ENCODE data around the gene SMIM10. TPM values are rescaled to one million over a fixed set of nuclear protein-coding genes. Genes with fewer than 3 reads are reported as not detected.
A peak's percentile ranks its signal among the peaks of the same experiment; 100 is the strongest.
"Not testable (repeated sequence)": the region's sequence is repeated elsewhere in the genome, so short reads cannot be mapped to it uniquely, and the experiment has no call there.

The SMIM10 gene
- 10.5 TPM for polyA plus RNA-seq (ENCODE audit: insufficient read length)
- long read RNA-seq, donor 1, transcript SMIM10-201 (1 exons, 1,536 nt), result major isoform, 19 of 19 reads
- long read RNA-seq, donor 1, partial matches to known transcripts, result 0 of 19 reads
- long read RNA-seq, donor 1, other reads (novel, unspliced or antisense), result 0 of 19 reads
- long read RNA-seq, donor 2, transcript SMIM10-201 (1 exons, 1,536 nt), result major isoform, 9 of 9 reads
- long read RNA-seq, donor 2, partial matches to known transcripts, result 0 of 9 reads
- long read RNA-seq, donor 2, other reads (novel, unspliced or antisense), result 0 of 9 reads
- long read RNA-seq, donor 3, transcript SMIM10-201 (1 exons, 1,536 nt), result major isoform, 7 of 7 reads
- long read RNA-seq, donor 3, partial matches to known transcripts, result 0 of 7 reads
- long read RNA-seq, donor 3, other reads (novel, unspliced or antisense), result 0 of 7 reads
- long read RNA-seq, donor 4, partial matches to known transcripts, result 0 of 2 reads
- long read RNA-seq, donor 4, other reads (novel, unspliced or antisense), result 0 of 2 reads
- long read RNA-seq, donor 5, transcript SMIM10-201 (1 exons, 1,536 nt), result major isoform, 16 of 16 reads
- long read RNA-seq, donor 5, partial matches to known transcripts, result 0 of 16 reads
- long read RNA-seq, donor 5, other reads (novel, unspliced or antisense), result 0 of 16 reads
- long read RNA-seq, donor 6, transcript SMIM10-201 (1 exons, 1,536 nt), result major isoform, 13 of 13 reads
- long read RNA-seq, donor 6, partial matches to known transcripts, result 0 of 13 reads
- long read RNA-seq, donor 6, other reads (novel, unspliced or antisense), result 0 of 13 reads
- long read RNA-seq, donor 7, transcript SMIM10-201 (1 exons, 1,536 nt), result major isoform, 10 of 10 reads
- long read RNA-seq, donor 7, partial matches to known transcripts, result 0 of 10 reads
- long read RNA-seq, donor 7, other reads (novel, unspliced or antisense), result 0 of 10 reads
- long read RNA-seq, donor 8, transcript SMIM10-201 (1 exons, 1,536 nt), result major isoform, 8 of 8 reads
- long read RNA-seq, donor 8, partial matches to known transcripts, result 0 of 8 reads
- long read RNA-seq, donor 8, other reads (novel, unspliced or antisense), result 0 of 8 reads

- DNase-seq, result peak; percentile 36
Measured at GRCh38 chrX:134990801-134991481, at the start of gene SMIM10. Gene SMIM10, plus strand, starts transcription at chrX:134990991. Its CDS starts 105 bp downstream, at chrX:134991096.

GRCh38 chrX:134946364-134946763 lies 44.4 kb upstream of the SMIM10 start:
- DNase-seq, result not testable (repeated sequence)

- no peak for DNase-seq
Measured at GRCh38 chrX:134948333-134949241, 42.2 kb upstream of the SMIM10 start.

- DNase-seq, result no peak
Measured at GRCh38 chrX:134949271-134949670, 41.5 kb upstream of the SMIM10 start.

- no peak for DNase-seq
Measured at GRCh38 chrX:134957836-134958235, 33.0 kb upstream of the SMIM10 start.

- not testable (repeated sequence) for DNase-seq
Measured at GRCh38 chrX:134960366-134960765, 30.4 kb upstream of the SMIM10 start.

GRCh38 chrX:134963041-134963440 lies 27.8 kb upstream of the SMIM10 start:
- DNase-seq, result no peak

- no peak for DNase-seq
Measured at GRCh38 chrX:134969726-134970125, 21.1 kb upstream of the SMIM10 start.

GRCh38 chrX:134971926-134972325 lies 18.9 kb upstream of the SMIM10 start:
- no peak for DNase-seq

GRCh38 chrX:134975516-134975915 lies 15.3 kb upstream of the SMIM10 start:
- no peak for DNase-seq

GRCh38 chrX:134981910-134982309 lies 8.9 kb upstream of the SMIM10 start:
- no peak for DNase-seq

- no peak for DNase-seq
Measured at GRCh38 chrX:134982748-134983147, 8.0 kb upstream of the SMIM10 start.

- no peak for DNase-seq
Measured at GRCh38 chrX:134985479-134985878, 5.3 kb upstream of the SMIM10 start.

- DNase-seq, result no peak
Measured at GRCh38 chrX:134990475-134990800, 353 bp upstream of the SMIM10 start.

GRCh38 chrX:134997646-134998045 lies 6.9 kb downstream of the SMIM10 start:
- DNase-seq, result no peak

- no peak for DNase-seq
Measured at GRCh38 chrX:134998246-134998645, 7.5 kb downstream of the SMIM10 start.

GRCh38 chrX:134999469-134999868 lies 8.7 kb downstream of the SMIM10 start:
- no peak for DNase-seq

- DNase-seq, result no peak
Measured at GRCh38 chrX:135000516-135000915, 9.7 kb downstream of the SMIM10 start.

GRCh38 chrX:135003876-135004623 lies 13.3 kb downstream of the SMIM10 start:
- peak; percentile 88 for DNase-seq

GRCh38 chrX:135006187-135006586 lies 15.4 kb downstream of the SMIM10 start:
- DNase-seq, result no peak

All from left kidney (tissue), 8 donors.